K562 (cell line): ENCODE results near the gene IGSF9. TPM values are rescaled to one million over a fixed set of nuclear protein-coding genes. Genes with fewer than 3 reads are reported as not detected.
A peak's percentile ranks its signal among the peaks of the same experiment; 100 is the strongest.

Source experiments
- ATAC-seq: fragments of 200-7000 bp; cut with Tn5 transposase; 3 replicates; pipeline ENCODE4 v1.9.1; 2020; ENCODE audit warnings: moderate library complexity
- BruUV-seq: library from RNA; stranded (reverse); fragments of 400-500 nt; replicated peaks from 2 replicates; lab custom pipeline; 2021; lab: Mats Ljungman, UMichigan
- CTCF ChIA-PET: fragments of 300-600 bp; formaldehyde crosslinking; extraction: SDS; loops from one replicate; lab custom pipeline; 2021; ENCODE audit warnings: low intra/inter-chr PET ratio; lab: Yijun Ruan, JAX
- POLR2A ChIA-PET: fragments of 300-600, 350-650 bp; sonication (Branson Sonifier 250); formaldehyde crosslinking; extraction: SDS; loops from one replicate; lab custom pipeline; 2021; ENCODE audit warnings: antibody characterized with exemption, inconsistent platforms; lab: Yijun Ruan, JAX
- DNase-seq, 4 experiments: peaks; one replicate each; pipeline versions ENCODE4 v3.0.0 to v3.0.0-alpha.2; 2011 to 2018; ENCODE audit warnings: low spot score in 3 of 4, mixed read lengths in 3 of 4; ENCODE audit errors: extremely low read depth in 1 of 4
- FAIRE-seq: peaks from 2 replicates; lab custom pipeline; 2011; peaks lifted over from hg19 to GRCh38; lab: Jason Lieb, UNC
- H2AFZ ChIP-seq: 2 replicates; pipeline ENCODE4 v1.6.0; 2011; ENCODE audit warnings: low read depth, low read length, control low read depth, inconsistent platforms
- H3K27ac ChIP-seq: fragments of 200-600 bp; 3 replicates; pipeline ENCODE4 v1.8.0; 2011; ENCODE audit warnings: low read depth, mild to moderate bottlenecking, control low read depth, inconsistent platforms, low read length, moderate library complexity, mixed read lengths; ENCODE audit errors: extremely low read depth
- H3K27me3 ChIP-seq, 2 experiments: fragments of 300-600 bp in 1 of 2; 2 replicates in 1 of 2; 3 replicates in 1 of 2; pipeline versions ENCODE4 v1.6.0 to v1.8.0; 2011; ENCODE audit warnings: inconsistent platforms in 2 of 2, low read length in 2 of 2, mild to moderate bottlenecking in 1 of 2, mixed read lengths in 1 of 2, moderate library complexity in 1 of 2; ENCODE audit not compliant: control insufficient read depth in 2 of 2, insufficient read depth in 2 of 2
- H3K36me3 ChIP-seq: fragments of 300-600 bp; 3 replicates; pipeline ENCODE4 v1.8.0; 2011; ENCODE audit warnings: mild to moderate bottlenecking, low read length, inconsistent platforms; ENCODE audit not compliant: control insufficient read depth, insufficient read depth
- H3K4me1 ChIP-seq, 2 experiments: fragments of 200-600 bp in 1 of 2; replicated peaks in 1 of 2; 2 replicates in 1 of 2; 3 replicates in 1 of 2; pipeline versions ENCODE4 v1.5.1 to v1.8.0; 2011; ENCODE audit warnings: inconsistent platforms in 2 of 2, low read length in 2 of 2, mild to moderate bottlenecking in 1 of 2, mixed read lengths in 1 of 2, moderate library complexity in 1 of 2; ENCODE audit not compliant: control insufficient read depth in 2 of 2, insufficient read depth in 2 of 2
- H3K4me2 ChIP-seq: 2 replicates; pipeline ENCODE4 v1.6.1; 2011; ENCODE audit warnings: low read length, control low read depth, inconsistent platforms, mixed read lengths; ENCODE audit not compliant: insufficient read depth
- H3K4me3 ChIP-seq: fragments of 200-600 bp; sonication (generic), shearing (Covaris generic); 2 replicates; pipeline ENCODE4 v1.5.1; 2016; ENCODE audit warnings: control low read depth, inconsistent platforms
- H3K79me2 ChIP-seq: fragments of 200-600 bp; 3 replicates; pipeline ENCODE4 v1.8.0; 2011; ENCODE audit warnings: low read length, inconsistent platforms; ENCODE audit not compliant: control insufficient read depth, insufficient read depth
- H3K9ac ChIP-seq, 2 experiments: 2 replicates each; pipeline versions ENCODE4 v1.6.0 to v1.6.1; 2011; ENCODE audit warnings: low read depth in 2 of 2, low read length in 2 of 2, control low read depth in 1 of 2, inconsistent platforms in 1 of 2, mild to moderate bottlenecking in 1 of 2, mixed read lengths in 1 of 2; ENCODE audit not compliant: insufficient read depth in 1 of 2
- H3K9me1 ChIP-seq: one replicate; pipeline ENCODE4 v1.6.0; 2011; ENCODE audit warnings: inconsistent platforms, mild to moderate bottlenecking, low read length, moderate library complexity; ENCODE audit not compliant: control insufficient read depth, insufficient read depth
- H3K9me3 ChIP-seq: replicated peaks from 2 replicates; pipeline ENCODE4 v1.5.1; 2011; ENCODE audit warnings: low read depth, low read length, inconsistent platforms; ENCODE audit not compliant: control insufficient read depth, insufficient read depth
- H4K20me1 ChIP-seq: replicated peaks from 2 replicates; pipeline ENCODE4 v1.6.1; 2011; ENCODE audit warnings: low read length, inconsistent platforms, mixed read lengths; ENCODE audit not compliant: control insufficient read depth, insufficient read depth
- ARHGAP35 ChIP-seq: fragments of 450-650 bp; IDR thresholded peaks from 2 replicates; pipeline ENCODE4 v1.6.1; 2018; ENCODE audit not compliant: partially characterized antibody
- ARID2 ChIP-seq: fragments of 450-650 bp; IDR thresholded peaks from 2 replicates; pipeline ENCODE4 v1.6.1; 2017; ENCODE audit warnings: antibody characterized with exemption, mild to moderate bottlenecking
- MYC ChIP-seq, 2 experiments: fragments of 250-450 bp in 1 of 2; sonication (Bioruptor Pico) in 1 of 2; IDR thresholded peaks; 2 replicates each; pipeline versions ENCODE4 v1.5.1 to v1.6.1; 2012 to 2021; ENCODE audit warnings: low read depth in 2 of 2, borderline replicate concordance in 1 of 2, improper control_type of control experiment in 1 of 2, low read length in 1 of 2, mild to moderate bottlenecking in 1 of 2, moderate library complexity in 1 of 2
- SPI1 ChIP-seq: IDR thresholded peaks from 2 replicates; pipeline ENCODE4 v1.6.1; 2011; ENCODE audit warnings: low read depth, low read length, control low read depth, borderline replicate concordance
- TBP ChIP-seq: optimal IDR thresholded peaks from 2 replicates; pipeline ENCODE3; 2011; ENCODE audit warnings: low read depth, low read length, improper control_type of control experiment
- ZC3H4 ChIP-seq: sonication (generic); formaldehyde crosslinking; IDR thresholded peaks from 2 replicates; pipeline ENCODE4 v1.9.0; 2021; ENCODE audit warnings: missing genetic modification reagents, borderline replicate concordance
- ZNF121 ChIP-seq: sonication (generic); formaldehyde crosslinking; conservative IDR thresholded peaks from 2 replicates; pipeline ENCODE4 v1.8.0; 2022; ENCODE audit warnings: missing genetic modification reagents
- ZNF134 ChIP-seq: fragments of 250-450 bp; sonication (Bioruptor Pico); conservative IDR thresholded peaks from 2 replicates; pipeline ENCODE4 v1.4.0; 2020
- ZNF274 ChIP-seq: IDR thresholded peaks from 2 replicates; pipeline ENCODE4 v1.6.1; 2011; ENCODE audit warnings: low read depth, mild to moderate bottlenecking, low read length, moderate library complexity, borderline replicate concordance
- WGBS: fragments of 100-300 bp; shearing (Covaris generic); methylation state at CpG from one replicate; pipeline ENCODE4 v1.1.6; 2016; ENCODE audit warnings: low coverage, mixed read lengths; ENCODE audit not compliant: insufficient coverage; ENCODE audit errors: missing lambda C conversion rate; 5-methylcytosine and 5-hydroxymethylcytosine counted together
- in situ Hi-C: fragments of 300-500 bp; cut with MboI; formaldehyde crosslinking; loops from 4 replicates; pipeline ENCODE4 v1.15.0; 2018; ENCODE audit warnings: inconsistent platforms, mixed read lengths
- intact Hi-C: fragments of 100-400 bp; cut with micrococcal nuclease; formaldehyde crosslinking; loops from 2 replicates; pipeline ENCODE4 v1.14.2; 2022
- polyA plus RNA-seq, 8 experiments: library from polyadenylated mRNA; depleted of rRNA in 4 of 8; stranded (reverse) in 5 of 8; unstranded in 3 of 8; fragments of >200 nt; fragmentation: Nextera tagmentation in 2 of 8; fragmentation: Illumina TruSeq in 1 of 8; extraction: Ambion mirVana in 2 of 8; extraction: Trizol in 1 of 8; gene quantifications; 2 replicates each; pipeline versions ENCODE4 v1.2.1 to v1.2.3, GENCODE V29; 2011 to 2014; ENCODE audit warnings: inconsistent platforms in 1 of 8, missing spikeins in 1 of 8
- total RNA-seq, 7 experiments: library from RNA; depleted of rRNA in 6 of 7; stranded (reverse); fragments of >200 nt in 6 of 7; fragmentation: Illumina TruSeq in 2 of 7; extraction: Trizol in 2 of 7; gene quantifications; 2 replicates each; pipeline versions ENCODE4 v1.2.1 to v1.2.3, GENCODE V29; 2011 to 2021; ENCODE audit warnings: low replicate concordance in 1 of 7

The IGSF9 gene
- total and polyA plus RNA-seq, 9 of the 15 experiments (the other 6 are each of a cell fraction or from before 2014, with no cell fraction given): 0.03 to 0.29 (median 0.07) TPM; not detected in 1

- no peak overlapping the region for H3K4me3 ChIP-seq
- in situ Hi-C loops (loop anchor here (25.0 kb wide), 1 partner anchor 801 kb away; no protein-coding TSS in a partner anchor), intact Hi-C loops (no loop called here)
- no peaks in the 10 kb centered on the region for H3K4me1 ChIP-seq
- no peak for ATAC-seq
- no peak overlapping the region for H2AFZ ChIP-seq
- ChIA-PET CTCF (no interaction called here), POLR2A (interaction anchor here (0.8 kb wide), 1 partner anchor 16 kb away, joined by 3 read pairs; no protein-coding TSS in a partner anchor)
- no peak for DNase-seq
- FAIRE-seq: no peak
- H3K4me2 ChIP-seq: no peak overlapping the region
- no peaks in the 10 kb centered on the region for H3K9me3 ChIP-seq
- H3K9ac ChIP-seq: no peak overlapping the region
- H4K20me1 ChIP-seq: no peaks in the 10 kb centered on the region
- H3K27ac ChIP-seq: no peak overlapping the region
- no peaks in the 10 kb centered on the region for H3K79me2 ChIP-seq
- H3K27me3 ChIP-seq: peaks cover 0 to 19% of the 10 kb centered on the region in 2 experiments; a peak in 2 of 5 replicates
- H3K36me3 ChIP-seq: no peaks in the 10 kb centered on the region
- BruUV-seq: no TSS peak
- TF ChIP-seq ARID2: no peak
- TF ChIP-seq ZNF134 (CRISPR knock-in tag): 0 out of 2 replicates have a peak, but pooled peaks have one; percentile 10
- TF ChIP-seq ZNF274: no peak
- no peaks in the 10 kb centered on the region for H3K9me1 ChIP-seq
- 0% methylated on average over 1 of the region's 1 CpG for WGBS
Observed at GRCh38 chr1:159988006-159988405, 42.6 kb upstream of the IGSF9 start.

- Histone ChIP-seq H3K4me1 (no peaks in the 10 kb centered on the region), H3K79me2 (no peaks in the 10 kb centered on the region), H3K4me3 (no peak overlapping the region), H3K27me3 (peaks cover 4 to 19% of the 10 kb centered on the region in 2 experiments; a peak in 3 of 5 replicates), H4K20me1 (no peaks in the 10 kb centered on the region), H3K9ac (no peak overlapping the region), H2AFZ (no peak overlapping the region), H3K9me1 (no peaks in the 10 kb centered on the region), H3K36me3 (no peaks in the 10 kb centered on the region), H3K9me3 (no peaks in the 10 kb centered on the region), H3K4me2 (no peak overlapping the region), H3K27ac (no peak overlapping the region)
- intact Hi-C loops (no loop called here), in situ Hi-C loops (loop anchor here (25.0 kb wide), 1 partner anchor 800 kb away; no protein-coding TSS in a partner anchor)
- 3% methylated on average over 4 of the region's 4 CpGs for WGBS
- ChIA-PET POLR2A (interaction anchor here (0.6 to 1.3 kb wide), 3 partner anchors 21 to 375 kb away, joined by 3 read pairs; no protein-coding TSS in a partner anchor), CTCF (no interaction called here)
- BruUV-seq: no TSS peak
- no peak for FAIRE-seq
- DNase-seq: no peak
- ATAC-seq: no peak
- no peak for TF ChIP-seq ZC3H4 (CRISPR knock-in tag)
- TF ChIP-seq ZNF121: no peak
- TF ChIP-seq SPI1: no peak
- no peak for TF ChIP-seq TBP
- no peak for TF ChIP-seq ARHGAP35
- TF ChIP-seq MYC (IDR thresholded peaks at IDR 0.05; ENCODE audit: low read depth, low read length): no peak
- no peak for TF ChIP-seq MYC (CRISPR knock-in tag; IDR thresholded peaks at IDR 0.05; ENCODE audit: borderline replicate concordance, low read depth)
Observed at GRCh38 chr1:159987186-159987585, 41.8 kb upstream of the IGSF9 start.
